ENCODE data around the gene PARD3B.

The PARD3B gene

GRCh38 chr2:205290299-205290698 is 745.0 kb downstream of the PARD3B start:
- no peak for DNase-seq (ENCODE audit: extremely low read depth in 1 of 2, low read depth in 1 of 2)

- DNase-seq (ENCODE audit: extremely low read depth in 1 of 2, low read depth in 1 of 2), result no peak
Observed at GRCh38 chr2:205292665-205293295, 747.5 kb downstream of the PARD3B start.

- DNase-seq (ENCODE audit: extremely low read depth in 1 of 2, low read depth in 1 of 2), result no peak
Observed at GRCh38 chr2:205293559-205293958, 748.3 kb downstream of the PARD3B start.

- DNase-seq (ENCODE audit: extremely low read depth in 1 of 2, low read depth in 1 of 2), result no peak
Observed at GRCh38 chr2:205296959-205297358, 751.7 kb downstream of the PARD3B start.

- no peak for DNase-seq (ENCODE audit: extremely low read depth in 1 of 2, low read depth in 1 of 2)
Observed at GRCh38 chr2:205297368-205297767, 752.1 kb downstream of the PARD3B start.

GRCh38 chr2:205297846-205298245 is 752.6 kb downstream of the PARD3B start:
- no peak for DNase-seq (ENCODE audit: extremely low read depth in 1 of 2, low read depth in 1 of 2)

- no peak for DNase-seq (ENCODE audit: extremely low read depth in 1 of 2, low read depth in 1 of 2)
Observed at GRCh38 chr2:205311201-205311600, 765.9 kb downstream of the PARD3B start.

GRCh38 chr2:205321231-205321630 is 776.0 kb downstream of the PARD3B start:
- no peak for DNase-seq (ENCODE audit: extremely low read depth in 1 of 2, low read depth in 1 of 2)

- DNase-seq (ENCODE audit: extremely low read depth in 1 of 2, low read depth in 1 of 2), result no peak
Observed at GRCh38 chr2:205323929-205324328, 778.7 kb downstream of the PARD3B start.

GRCh38 chr2:205324355-205324754 is 779.1 kb downstream of the PARD3B start:
- DNase-seq (ENCODE audit: extremely low read depth in 1 of 2, low read depth in 1 of 2), result no peak

GRCh38 chr2:205333351-205333750 is 788.1 kb downstream of the PARD3B start:
- no peak for DNase-seq (ENCODE audit: extremely low read depth in 1 of 2, low read depth in 1 of 2)

- no peak for DNase-seq (ENCODE audit: extremely low read depth in 1 of 2, low read depth in 1 of 2)
Observed at GRCh38 chr2:205337274-205337673, 792.0 kb downstream of the PARD3B start.

GRCh38 chr2:205338156-205338555 is 792.9 kb downstream of the PARD3B start:
- no peak for DNase-seq (ENCODE audit: extremely low read depth in 1 of 2, low read depth in 1 of 2)

- DNase-seq (ENCODE audit: extremely low read depth in 1 of 2, low read depth in 1 of 2), result no peak
Observed at GRCh38 chr2:205343103-205343502, 797.8 kb downstream of the PARD3B start.

GRCh38 chr2:205346649-205347048 is 801.4 kb downstream of the PARD3B start:
- no peak for DNase-seq (ENCODE audit: extremely low read depth in 1 of 2, low read depth in 1 of 2)

GRCh38 chr2:205347899-205348298 is 802.6 kb downstream of the PARD3B start:
- no peak for DNase-seq (ENCODE audit: extremely low read depth in 1 of 2, low read depth in 1 of 2)

GRCh38 chr2:205352094-205352493 is 806.8 kb downstream of the PARD3B start:
- DNase-seq (ENCODE audit: extremely low read depth in 1 of 2, low read depth in 1 of 2), result no peak

- no peak for DNase-seq (ENCODE audit: extremely low read depth in 1 of 2, low read depth in 1 of 2)
Observed at GRCh38 chr2:205352593-205352992, 807.3 kb downstream of the PARD3B start.

- no peak for DNase-seq (ENCODE audit: extremely low read depth in 1 of 2, low read depth in 1 of 2)
Observed at GRCh38 chr2:205357732-205358131, 812.5 kb downstream of the PARD3B start.

GRCh38 chr2:205358351-205358815 is 813.1 kb downstream of the PARD3B start:
- no peak for DNase-seq (ENCODE audit: extremely low read depth in 1 of 2, low read depth in 1 of 2)

- no peak for DNase-seq (ENCODE audit: extremely low read depth in 1 of 2, low read depth in 1 of 2)
Observed at GRCh38 chr2:205361272-205361671, 816.0 kb downstream of the PARD3B start.

GRCh38 chr2:205361970-205362369 is 816.7 kb downstream of the PARD3B start:
- DNase-seq (ENCODE audit: extremely low read depth in 1 of 2, low read depth in 1 of 2), result no peak

GRCh38 chr2:205364261-205364660 is 819.0 kb downstream of the PARD3B start:
- DNase-seq (ENCODE audit: extremely low read depth in 1 of 2, low read depth in 1 of 2), result no peak
